ENCODE data around the gene PANX1.

The PANX1 gene

DNA sequence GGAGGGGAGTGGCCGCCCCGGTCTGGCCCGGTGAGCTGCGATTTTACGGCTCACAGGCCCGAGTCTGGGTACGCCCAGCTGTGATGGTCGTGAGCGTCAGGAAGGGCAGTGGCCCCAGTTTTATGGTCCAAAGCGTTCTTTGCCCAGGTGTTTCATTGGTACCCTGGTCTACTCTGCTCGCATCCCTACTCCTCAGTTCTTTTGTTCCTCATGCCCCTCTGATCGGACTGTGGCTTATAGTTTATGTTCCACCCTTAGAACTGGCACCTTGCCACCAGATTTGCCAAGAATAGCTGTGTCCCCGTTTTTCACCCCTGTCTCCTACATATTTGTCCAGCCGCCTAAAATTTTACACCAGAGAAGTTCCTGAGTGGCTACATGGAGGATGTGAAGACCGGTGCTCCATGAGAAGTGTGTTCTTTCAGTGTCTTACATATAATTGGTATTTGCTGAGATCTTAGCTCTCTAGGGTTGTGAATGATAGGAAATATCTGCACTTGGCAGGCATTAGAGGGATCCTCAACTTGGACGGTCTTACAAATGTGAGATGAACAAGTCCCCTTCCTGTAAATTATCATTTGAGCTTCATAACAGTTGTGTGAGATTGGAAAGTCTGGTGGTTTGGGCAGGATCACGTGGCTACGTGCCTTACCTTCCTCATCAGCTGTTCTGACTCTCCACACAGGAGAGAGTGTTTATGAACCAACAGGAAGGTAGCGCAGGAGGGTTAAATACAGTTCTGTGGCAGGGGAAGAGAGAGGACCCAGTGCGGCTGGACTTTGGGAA, 1.1 kb downstream of the PANX1 start:
- no peak for DNase-seq (ENCODE audit: low read depth, low spot score)

DNA sequence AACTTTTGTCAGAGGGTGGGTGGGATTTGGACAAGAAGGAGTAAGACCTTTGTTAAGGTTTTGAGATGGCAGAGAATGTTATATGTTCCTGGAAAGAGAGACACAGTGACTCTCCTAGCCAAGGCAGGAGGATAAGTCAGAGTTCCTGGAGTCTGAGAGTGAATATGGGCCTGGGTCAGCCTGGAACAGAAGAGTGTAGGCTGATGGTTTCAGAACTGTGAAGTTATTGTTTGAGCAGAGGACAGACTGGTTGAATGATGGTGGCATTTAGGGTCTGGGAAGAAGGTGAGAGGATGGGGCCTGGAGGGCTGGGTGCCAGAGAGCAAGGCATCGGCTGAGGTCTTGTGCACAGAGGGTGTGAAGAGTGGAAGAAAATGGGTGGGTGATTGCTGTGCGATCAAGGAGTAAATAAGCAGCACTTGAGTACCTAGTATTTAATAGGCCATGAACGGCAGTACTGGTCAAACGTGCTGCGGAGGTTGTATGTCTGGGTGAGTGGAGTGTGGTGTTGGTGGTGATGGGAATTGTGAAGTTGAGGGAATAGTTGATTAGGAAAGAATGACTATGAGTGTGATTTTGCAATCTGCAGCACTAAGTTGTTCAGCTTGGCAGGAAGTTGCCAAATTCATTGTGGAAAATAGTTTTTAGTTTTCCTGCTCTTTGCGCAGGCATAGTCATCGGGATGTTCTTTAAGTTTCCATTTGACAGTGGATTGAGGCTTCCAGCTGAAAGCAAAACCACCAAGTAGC, 1.8 kb downstream of the PANX1 start:
- no peak for DNase-seq (ENCODE audit: low read depth, low spot score)

DNA sequence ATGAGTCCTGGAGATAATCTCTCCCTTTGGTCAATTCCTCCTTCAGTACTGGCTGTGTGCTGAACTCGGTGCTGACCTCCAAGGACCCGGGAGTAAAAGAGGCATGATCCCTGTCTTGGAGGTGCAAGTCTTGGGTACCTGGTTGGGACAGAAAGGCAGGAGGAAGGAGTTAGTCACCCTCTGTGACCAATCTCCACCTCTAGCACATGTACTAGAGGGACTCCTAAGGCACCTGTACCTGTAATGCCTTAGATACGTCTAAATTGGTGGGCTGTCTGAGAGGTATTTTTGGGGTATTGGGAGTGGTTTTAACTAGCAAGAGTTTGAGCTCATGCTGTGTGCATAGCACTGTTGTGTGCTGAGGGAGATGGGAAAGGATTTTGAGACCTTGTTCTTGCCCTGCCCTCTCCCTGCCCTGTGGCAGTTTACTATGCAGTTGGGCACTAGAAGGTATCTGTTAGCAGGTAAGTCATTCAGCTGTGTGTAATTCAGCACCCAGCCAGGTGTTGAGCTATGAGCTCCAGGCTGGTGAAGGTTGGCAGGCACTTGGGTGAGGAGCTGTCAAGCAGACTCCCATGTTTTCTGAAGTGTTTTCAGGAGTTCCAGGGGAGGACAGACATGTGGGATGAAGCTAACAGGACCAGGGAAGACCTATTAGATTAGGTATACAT, 2.5 kb downstream of the PANX1 start:
- DNase-seq (ENCODE audit: low read depth, low spot score): no peak

DNA sequence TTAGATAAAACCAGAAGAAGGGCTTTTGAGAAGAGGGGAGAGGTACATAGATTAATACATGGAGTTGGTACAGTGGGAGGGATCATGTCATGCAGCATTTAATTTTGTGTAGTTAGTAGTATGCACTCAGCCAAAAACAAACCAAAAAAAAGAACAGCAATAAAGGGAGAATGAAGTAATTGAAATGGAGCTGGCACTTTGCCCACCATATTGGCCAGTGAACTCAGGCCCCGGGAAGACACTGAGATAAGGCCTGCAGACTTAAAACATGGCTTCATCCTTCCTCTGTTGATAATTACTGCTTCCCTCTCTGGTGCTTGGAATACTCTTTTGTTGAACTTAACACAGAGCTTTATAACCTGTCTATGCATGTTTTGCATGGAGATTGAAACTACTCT, 3.1 kb downstream of the PANX1 start:
- DNase-seq (ENCODE audit: low read depth, low spot score): no peak

DNA sequence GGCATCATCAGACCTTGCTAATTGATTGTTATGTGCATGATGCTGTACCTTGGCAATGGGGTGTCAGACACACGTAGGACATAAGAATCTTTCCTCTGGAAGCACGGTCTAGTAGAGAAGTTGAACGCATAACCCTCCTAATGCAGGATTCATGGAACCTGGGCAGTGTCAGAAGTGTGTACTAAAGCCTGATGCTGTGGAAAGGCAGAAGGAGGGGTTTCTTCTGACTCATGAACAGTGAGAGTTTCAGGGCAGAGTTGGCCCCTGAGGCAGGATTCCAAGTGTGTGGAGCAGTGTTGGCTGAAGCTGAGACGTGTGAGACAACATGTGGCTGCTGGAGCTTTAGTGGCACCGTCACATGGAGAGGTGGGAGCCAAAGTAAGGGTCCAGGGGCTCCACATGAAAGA, 3.5 kb downstream of the PANX1 start:
- no peak for DNase-seq (ENCODE audit: low read depth, low spot score)

DNA sequence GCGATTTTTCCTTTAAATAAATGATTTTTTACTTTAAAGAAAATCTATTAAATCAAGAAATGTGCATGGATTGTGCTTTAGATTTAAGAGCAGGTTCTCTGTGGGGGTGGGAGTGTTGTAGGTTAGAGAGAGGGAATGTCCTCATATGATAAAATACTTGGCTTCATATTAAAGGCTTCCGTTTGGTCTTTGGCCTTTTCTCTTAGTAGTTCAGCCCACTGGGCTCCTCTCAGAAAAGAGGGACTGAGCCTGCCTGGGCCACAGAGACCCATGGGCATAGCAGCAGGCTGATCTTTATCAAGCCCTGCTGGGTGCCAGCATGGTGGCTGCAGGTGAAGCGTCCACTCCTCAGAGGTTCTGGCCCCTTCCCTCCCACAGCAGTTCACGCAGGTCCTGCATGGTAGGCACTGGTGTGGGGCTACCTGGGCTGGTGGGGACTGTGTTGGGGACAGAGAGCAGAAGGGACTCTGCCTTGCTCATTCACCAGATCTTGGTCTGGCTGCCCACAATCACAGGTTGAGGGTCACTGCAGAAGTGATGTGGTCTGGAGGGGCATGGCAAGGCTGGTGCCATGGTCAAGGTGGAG, 4.3 kb downstream of the PANX1 start:
- DNase-seq (ENCODE audit: low read depth, low spot score): no peak

DNA sequence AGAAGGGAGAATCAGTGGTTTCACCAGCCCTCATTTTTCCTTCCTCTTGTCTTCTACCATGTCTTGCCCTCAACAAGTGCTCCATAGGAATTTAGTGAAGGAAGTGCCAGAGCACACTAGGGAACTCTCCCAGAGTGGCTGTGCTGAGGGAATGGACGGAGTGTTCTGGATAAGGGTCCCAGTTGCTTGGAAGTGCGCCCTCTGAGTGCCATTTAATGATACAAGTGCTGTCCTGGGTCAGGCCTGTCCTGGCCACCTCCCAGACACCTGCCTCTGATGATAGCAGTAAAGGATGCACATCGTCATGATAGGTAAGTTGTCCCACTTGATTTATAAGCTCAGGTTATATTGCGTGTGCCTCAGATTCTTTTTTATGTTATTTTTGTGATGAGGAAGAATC, 5.1 kb downstream of the PANX1 start:
- no peak for DNase-seq (ENCODE audit: low read depth, low spot score)

DNA sequence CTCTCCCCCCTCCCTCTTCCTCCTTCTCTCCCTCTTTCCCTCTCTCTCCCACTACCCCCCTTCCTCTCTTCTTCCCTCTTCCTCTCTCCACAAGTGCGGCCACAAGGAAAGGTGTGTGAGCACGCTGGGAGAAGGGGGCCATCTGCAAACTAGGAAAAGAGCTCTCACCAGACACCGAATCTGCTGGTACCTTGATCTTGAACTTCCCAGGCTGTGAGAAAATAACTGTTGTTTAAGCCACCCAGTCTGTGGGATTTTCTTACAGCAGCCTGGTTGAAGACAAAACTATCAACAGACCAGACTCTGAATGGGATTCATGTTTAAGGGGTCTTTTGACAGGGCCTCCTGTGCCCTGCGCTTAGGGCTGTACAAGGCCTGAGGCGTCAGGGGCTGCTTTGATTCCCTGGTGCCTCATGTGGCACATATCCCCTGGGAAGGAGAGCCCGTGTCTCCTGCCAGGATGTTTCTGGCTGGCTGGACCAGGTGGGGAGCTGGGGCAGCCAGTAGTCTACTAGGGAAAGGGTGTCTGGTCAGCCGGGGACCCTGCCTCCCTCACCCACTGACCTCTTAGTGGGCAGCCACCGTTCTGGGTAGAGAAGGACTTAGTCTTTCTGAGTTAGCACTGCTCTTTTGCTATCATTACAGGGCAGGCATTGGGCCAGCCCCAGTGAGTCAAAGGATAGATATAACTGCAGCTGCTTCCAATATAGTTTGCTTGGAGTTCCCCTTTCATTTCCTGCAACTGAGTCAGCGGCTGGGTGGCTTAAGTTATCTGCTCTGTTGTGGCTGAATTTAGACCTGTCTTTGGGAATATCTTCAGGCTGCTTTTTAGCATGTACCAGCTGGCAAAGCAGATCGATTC, 6.2 kb downstream of the PANX1 start:
- DNase-seq (ENCODE audit: low read depth, low spot score): no peak

DNA sequence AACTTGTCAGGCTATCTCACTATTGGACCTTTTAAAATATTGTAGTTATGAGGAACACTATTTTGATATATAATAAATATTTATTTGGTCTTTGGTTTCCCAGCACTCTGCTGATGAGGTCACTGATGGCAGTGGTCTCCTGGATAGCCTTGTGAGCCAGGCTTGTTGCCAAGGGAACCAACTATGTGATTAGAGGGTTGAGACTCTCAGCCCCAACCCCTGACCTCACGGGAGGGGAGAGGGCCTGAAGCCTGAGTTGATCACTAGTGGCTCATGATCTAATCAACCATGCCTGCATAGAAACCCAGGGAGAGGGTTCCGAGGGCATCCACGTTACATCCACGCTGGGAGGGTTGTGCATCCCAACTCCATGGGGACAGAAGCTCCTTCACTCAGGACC, 10.8 kb downstream of the PANX1 start:
- DNase-seq (ENCODE audit: low read depth, low spot score): no peak

DNA sequence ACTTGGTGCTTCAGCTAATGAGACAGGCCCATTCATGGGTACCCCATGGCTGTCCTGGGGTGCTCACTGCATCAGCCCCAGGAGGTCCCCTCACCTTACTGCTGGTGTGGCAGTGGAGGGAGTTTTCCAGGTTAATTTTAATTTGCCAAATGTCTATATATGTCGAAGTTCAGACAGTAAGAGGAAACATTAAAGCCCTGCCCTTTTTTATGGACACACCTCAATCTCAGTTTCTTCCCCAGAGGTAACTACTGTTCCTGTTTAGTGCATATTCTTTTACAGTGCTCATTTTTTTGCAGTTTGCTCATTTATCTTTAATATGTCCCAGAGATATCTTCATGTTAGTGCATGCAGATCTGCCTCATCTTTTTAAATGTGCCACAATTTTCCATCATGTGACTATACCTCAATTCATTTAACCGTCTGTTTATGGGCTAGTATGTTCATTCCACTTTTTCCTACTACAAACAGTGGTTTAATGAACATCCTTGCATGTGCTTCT, 11.6 kb downstream of the PANX1 start:
- no peak for DNase-seq (ENCODE audit: low read depth, low spot score)

DNA sequence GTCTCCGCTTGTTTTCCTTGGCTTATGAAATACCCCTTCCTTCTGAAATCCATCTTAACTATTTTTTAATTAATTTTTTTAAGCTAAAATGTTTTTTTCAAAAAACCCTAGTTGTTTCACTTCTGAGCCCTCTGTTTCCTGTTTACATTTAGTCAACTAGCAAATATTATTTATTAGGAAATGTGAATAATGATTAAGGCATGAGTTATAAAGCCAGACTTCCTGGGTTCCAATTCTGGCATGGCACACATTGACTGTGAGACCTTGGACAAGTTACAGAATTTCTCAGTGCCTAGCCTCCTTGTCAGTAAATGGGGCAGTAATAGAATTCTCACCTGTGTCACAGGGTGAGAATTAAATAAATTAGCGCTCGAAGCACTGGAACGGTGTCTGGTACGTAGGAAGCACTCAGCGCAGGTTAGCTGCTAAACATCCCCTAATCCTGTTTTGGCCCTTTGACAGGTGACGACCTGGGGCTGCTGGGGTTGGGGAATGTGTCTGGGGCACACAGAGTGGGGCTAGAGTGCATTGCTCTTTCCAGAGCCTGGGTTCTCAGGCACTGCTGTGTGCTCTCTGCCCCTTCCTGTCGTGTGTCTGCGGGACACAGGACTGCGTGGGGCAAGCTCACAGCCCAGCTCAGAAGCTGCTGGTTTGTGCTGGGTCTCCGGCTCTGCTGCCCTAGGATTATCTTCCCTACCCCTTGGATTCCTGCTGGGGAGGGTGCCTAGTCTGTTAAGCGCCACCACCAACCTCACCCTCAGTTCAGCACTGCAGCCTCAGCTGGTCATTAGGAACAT, 13.1 kb downstream of the PANX1 start:
- DNase-seq (ENCODE audit: low read depth, low spot score): no peak

DNA sequence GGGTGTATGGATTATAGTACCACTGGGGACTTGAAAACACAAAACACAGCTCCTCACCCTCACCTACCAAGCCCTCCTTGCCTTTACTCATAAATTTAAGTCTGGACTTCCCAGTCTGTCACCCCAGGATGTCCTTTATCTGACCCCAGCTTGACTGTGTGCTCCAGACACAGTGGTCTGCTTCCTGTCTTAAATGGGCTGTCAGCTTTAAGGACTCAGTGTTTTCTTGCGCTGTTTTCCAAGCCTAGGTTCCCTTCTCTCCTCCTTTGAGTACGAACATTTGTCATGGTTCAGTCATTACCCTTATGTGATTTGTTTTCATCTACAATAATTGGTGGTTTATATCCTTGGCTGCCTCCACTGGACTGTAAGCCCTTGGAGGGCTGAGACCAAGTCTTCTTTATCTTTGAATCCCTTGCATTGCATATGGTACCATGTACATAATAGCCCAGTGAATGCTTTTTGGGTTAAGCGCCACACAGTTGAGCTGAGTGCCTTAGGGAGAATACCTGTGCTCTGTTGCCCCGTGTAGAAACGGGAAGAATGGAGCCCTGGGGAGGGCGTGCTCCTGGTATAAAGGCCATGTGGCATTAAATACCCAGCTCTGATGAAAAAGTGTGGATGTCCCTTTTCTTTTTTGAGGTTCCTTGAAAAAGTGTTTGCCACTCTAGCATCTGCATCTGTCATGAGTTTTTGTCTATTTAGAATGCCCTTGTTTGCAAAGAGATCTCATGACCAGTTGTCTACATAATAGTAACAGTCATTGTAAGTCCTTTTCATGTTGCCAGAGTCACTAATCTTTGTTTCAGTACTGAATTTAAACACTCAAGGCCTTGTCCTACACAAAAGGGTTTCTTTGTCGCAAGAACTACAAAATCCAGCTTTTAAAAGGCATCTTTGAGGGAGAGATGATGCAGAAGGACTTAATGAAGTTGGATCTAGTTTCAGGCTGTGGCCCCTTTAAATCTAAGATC, 14.0 kb downstream of the PANX1 start:
- no peak for DNase-seq (ENCODE audit: low read depth, low spot score)

DNA sequence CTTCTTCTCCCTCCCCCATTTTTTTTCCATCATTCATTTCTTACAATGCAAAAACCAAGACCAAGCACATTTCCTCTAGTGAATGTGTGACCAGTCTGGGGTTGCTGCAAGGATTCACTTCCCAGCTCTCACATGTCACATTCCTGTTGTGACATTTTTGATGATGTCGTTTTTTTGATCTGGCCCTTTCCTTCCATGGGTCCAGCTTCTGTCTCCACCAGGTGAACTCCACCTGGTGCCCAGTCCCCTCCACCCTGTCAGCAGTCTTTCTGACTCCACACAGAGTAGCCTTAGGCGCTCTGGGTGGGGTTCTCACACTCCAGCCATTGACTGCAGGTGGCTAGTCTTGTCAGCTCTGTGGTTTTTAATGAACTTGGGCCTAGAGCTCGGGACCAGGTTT, 15.6 kb downstream of the PANX1 start:
- DNase-seq (ENCODE audit: low read depth, low spot score): no peak

DNA sequence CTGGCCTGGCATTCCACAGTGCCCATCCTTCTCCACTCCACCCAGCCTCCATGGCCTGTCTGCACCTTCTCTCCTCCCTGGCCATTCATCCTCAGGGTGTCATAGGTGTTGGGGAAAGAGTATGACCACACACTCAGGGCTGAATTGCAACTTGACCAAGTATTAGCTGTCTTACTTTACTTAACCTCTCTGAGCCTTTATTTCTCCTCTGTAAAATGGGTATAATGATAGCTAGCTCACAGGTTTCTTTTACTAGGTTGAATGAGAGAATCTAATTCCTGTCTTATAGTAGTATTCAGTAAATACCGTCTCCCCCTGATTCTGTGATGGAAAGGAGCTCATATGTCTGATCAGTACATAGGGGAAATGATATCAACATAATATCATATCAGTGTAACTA, 16.0 kb downstream of the PANX1 start:
- no peak for DNase-seq (ENCODE audit: low read depth, low spot score)

DNA sequence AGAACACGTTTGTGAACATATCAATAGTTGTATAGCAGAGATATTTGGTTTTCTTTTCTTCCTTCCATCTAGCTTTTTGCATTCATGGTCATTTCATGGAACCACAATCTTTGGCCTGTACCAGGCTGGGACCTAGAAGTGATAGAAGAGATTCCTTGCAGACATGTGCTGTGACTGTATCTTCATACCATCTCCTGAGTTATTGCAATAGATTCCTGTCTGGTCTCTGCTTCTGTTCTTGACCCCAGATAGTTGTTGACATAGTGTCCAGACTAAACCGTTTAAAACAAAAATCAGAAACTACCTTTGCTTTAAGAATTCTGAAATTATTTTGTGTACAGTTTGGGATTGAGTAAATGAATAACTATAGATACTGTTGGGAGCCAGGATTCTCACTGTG, 16.8 kb downstream of the PANX1 start:
- no peak for DNase-seq (ENCODE audit: low read depth, low spot score)

DNA sequence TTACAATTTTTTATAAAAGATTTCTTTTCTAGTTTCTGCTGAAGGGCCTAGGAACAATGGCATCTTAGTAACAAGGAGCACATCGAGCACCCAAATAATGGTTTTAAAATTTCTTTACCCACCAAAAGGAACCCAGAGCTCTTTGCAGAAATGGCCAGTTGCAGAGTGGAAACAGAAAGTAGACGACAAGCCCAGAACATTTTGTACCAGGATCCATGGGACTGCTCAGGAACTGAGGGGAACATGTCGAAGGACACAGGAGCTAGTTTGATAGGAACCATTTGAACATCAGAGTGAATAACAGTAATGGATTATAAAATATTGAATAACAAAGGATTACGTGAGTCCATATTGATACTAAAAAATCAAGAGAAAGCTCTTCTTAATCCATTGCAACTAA, 17.3 kb downstream of the PANX1 start:
- no peak for DNase-seq (ENCODE audit: low read depth, low spot score)

DNA sequence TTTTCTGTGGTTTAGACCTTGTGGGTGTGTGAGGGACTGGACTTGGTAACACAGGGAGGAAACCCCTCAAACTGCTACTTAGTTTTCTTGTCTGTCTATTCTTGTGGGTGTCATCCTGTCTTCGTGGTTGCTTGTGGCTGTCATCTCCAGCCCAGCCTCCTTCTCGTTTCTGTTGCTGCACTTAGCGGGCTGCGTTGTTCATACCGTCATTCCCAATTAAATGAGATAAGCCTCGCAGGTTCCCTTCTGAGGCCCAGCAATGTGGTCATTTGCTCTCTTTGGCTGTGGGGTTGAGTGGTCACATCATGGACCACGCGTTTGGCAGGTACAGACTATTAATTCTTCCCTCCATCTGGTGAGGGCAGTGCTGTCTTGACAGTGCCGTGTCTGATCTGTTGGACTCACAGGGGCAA, 18.8 kb downstream of the PANX1 start:
- DNase-seq (ENCODE audit: low read depth, low spot score): no peak

DNA sequence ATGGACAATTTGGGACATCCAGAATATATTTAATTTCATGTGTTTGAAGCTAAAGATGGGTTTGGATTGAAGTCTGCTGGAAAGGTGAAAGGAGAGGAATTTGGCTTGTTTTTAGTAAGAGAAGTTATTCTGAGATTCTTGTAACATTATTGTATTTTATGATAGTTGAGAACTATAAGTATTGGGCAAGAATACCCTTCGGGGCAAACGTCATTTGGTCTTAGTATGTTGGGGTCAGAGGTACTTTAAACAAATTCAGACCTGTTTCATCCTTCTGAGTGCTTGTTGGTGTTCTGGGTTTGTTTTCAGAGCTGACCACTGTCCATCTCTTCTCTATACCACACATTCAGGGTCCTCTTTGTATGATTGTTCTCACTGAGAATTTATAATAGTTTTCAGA, 19.5 kb downstream of the PANX1 start:
- DNase-seq (ENCODE audit: low read depth, low spot score): no peak

DNA sequence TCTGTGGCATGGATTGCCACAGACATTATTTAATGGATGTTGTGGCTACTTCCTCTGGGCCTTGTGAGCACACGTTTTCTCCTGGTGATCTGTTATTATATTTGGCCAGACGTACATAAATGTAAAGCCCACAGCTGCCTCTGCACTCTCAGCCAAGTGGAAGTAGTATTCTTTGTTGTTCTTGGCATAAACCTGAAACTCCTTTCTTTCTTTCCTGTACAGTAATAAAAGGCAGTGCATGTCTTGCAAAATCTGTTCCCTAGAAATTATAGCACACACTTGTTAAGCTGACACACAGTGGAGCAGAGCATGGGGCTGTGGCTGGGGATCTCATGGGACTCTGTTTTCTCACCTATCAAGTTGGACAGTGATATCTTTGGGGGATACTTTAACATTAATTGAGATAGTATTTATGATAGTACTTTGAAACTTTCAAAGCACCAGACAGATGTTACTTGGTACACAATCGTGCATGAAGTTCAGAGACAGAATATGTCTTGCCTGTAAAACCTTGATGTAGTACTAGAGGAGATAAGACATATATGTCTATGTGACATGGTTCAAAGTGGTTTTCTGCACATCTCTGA, 20.9 kb downstream of the PANX1 start:
- no peak for DNase-seq (ENCODE audit: low read depth, low spot score)
